Smooth muscle cell (in vitro differentiated cells): ENCODE results near the gene LIN28A. TPM values are rescaled to one million over a fixed set of nuclear protein-coding genes. Genes with fewer than 3 reads are reported as not detected.

Experiments used
- DNase-seq: peaks from one replicate; lab custom pipeline; 2025; ENCODE audit not compliant: unreplicated experiment; lab: John Stamatoyannopoulos, UW
- H2AFZ ChIP-seq: fragments of 200-600 bp; sonication (generic); 2 replicates; pipeline ENCODE4 v1.6.0; 2016; ENCODE audit warnings: antibody characterized with exemption, low read depth, mild to moderate bottlenecking
- H3F3A ChIP-seq: fragments of 200-600 bp; sonication (generic); 2 replicates; pipeline ENCODE4 v1.6.0; 2017; ENCODE audit warnings: antibody characterized with exemption, low read depth
- H3K27ac ChIP-seq: fragments of 200-600 bp; sonication (generic); 2 replicates; pipeline ENCODE4 v1.5.1; 2016; ENCODE audit warnings: low read depth, mild to moderate bottlenecking
- H3K27me3 ChIP-seq: fragments of 200-600 bp; sonication (generic); 2 replicates; pipeline ENCODE4 v1.6.1; 2016; ENCODE audit warnings: low read depth, mild to moderate bottlenecking
- H3K36me3 ChIP-seq: fragments of 200-600 bp; sonication (generic); 2 replicates; pipeline ENCODE4 v1.5.1; 2016; ENCODE audit warnings: low read depth
- H3K4me1 ChIP-seq: fragments of 200-600 bp; sonication (generic); 2 replicates; pipeline ENCODE4 v1.5.1; 2016; ENCODE audit warnings: low read depth
- H3K4me2 ChIP-seq: fragments of 200-600 bp; sonication (generic); 2 replicates; pipeline ENCODE4 v1.6.0; 2016; ENCODE audit warnings: mild to moderate bottlenecking
- H3K4me3 ChIP-seq: fragments of 200-600 bp; sonication (generic); 2 replicates; pipeline ENCODE4 v1.5.1; 2016; ENCODE audit warnings: mild to moderate bottlenecking
- H3K79me2 ChIP-seq: fragments of 200-600 bp; sonication (generic); 2 replicates; pipeline ENCODE4 v1.6.0; 2016; ENCODE audit warnings: low read depth, mild to moderate bottlenecking
- H3K9ac ChIP-seq: fragments of 200-600 bp; sonication (generic); 2 replicates; pipeline ENCODE4 v1.6.0; 2016; ENCODE audit warnings: low read depth
- H3K9me3 ChIP-seq: fragments of 200-600 bp; sonication (generic); replicated peaks from 2 replicates; pipeline ENCODE4 v1.5.1; 2016; ENCODE audit warnings: low read depth
- H4K20me1 ChIP-seq: fragments of 200-600 bp; sonication (generic); 2 replicates; pipeline ENCODE4 v1.6.0; 2016; ENCODE audit warnings: low read depth
- CTCF ChIP-seq: fragments of 200-600 bp; sonication (generic); IDR thresholded peaks from 2 replicates; pipeline ENCODE4 v1.5.1; 2017; ENCODE audit warnings: borderline replicate concordance, mild to moderate bottlenecking, antibody characterized with exemption; ENCODE audit not compliant: insufficient read depth, poor library complexity, severe bottlenecking
- WGBS: methylation state at CpG from one replicate; pipeline ENCODE4 v1.1.7; 2016; ENCODE audit warnings: low lambda C conversion rate; 5-methylcytosine and 5-hydroxymethylcytosine counted together
- polyA plus RNA-seq: library from polyadenylated mRNA; unstranded; fragments of >200 nt; fragmentation: Nextera tagmentation; extraction: Ambion mirVana; gene quantifications from 2 replicates; pipeline ENCODE4 v1.2.1, GENCODE V29; 2016
- total RNA-seq: library from RNA; depleted of rRNA; stranded (reverse); fragments of >200 nt; gene quantifications from 2 replicates; pipeline ENCODE4 v1.2.3, GENCODE V29; 2014

LIN28A gene
- total and polyA plus RNA-seq, 2 experiments from 2014 or later: 0.08 TPM; not detected in 1

DNA sequence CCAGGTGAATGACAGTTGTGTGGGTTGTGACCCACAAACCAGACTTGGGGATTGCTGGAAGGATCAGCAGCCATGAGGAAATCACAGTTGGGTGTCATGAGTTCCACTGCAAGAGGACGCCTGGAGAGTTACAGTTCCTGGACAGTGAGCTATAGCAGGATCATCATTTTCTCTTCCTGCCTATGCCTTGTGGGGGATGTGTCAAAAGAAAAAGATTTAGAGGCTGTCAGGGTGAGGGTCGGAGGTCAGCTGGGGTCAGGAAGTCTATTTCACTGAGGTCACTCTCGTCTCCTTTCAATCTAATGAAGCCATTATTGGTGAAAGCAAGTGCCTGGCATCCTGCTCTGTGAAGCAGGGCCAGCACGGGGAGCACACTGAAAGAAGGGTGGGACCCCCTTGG is 7.0 kb upstream of the LIN28A start:
- 75% methylated on average over 4 of the region's 4 CpGs for WGBS
- no peaks in the 10 kb centered on the region for H3K79me2 ChIP-seq
- H3K27ac ChIP-seq: no peak overlapping the region
- TF ChIP-seq CTCF: no peak
- H3K4me3 ChIP-seq: no peak overlapping the region
- no peaks in the 10 kb centered on the region for H3K4me1 ChIP-seq
- no peak overlapping the region for H2AFZ ChIP-seq
- H4K20me1 ChIP-seq: no peaks in the 10 kb centered on the region
- no peaks in the 10 kb centered on the region for H3K9me3 ChIP-seq
- peaks cover under 1% of the 10 kb centered on the region for H3F3A ChIP-seq
- H3K4me2 ChIP-seq: no peak overlapping the region
- no peaks in the 10 kb centered on the region for H3K36me3 ChIP-seq
- no peak for DNase-seq
- no peaks in the 10 kb centered on the region for H3K27me3 ChIP-seq
- H3K9ac ChIP-seq: no peak overlapping the region

- Histone ChIP-seq H3K27ac (no peak overlapping the region), H2AFZ (no peak overlapping the region), H3K9me3 (no peaks in the 10 kb centered on the region), H3K9ac (no peak overlapping the region), H3K4me1 (no peaks in the 10 kb centered on the region), H3K27me3 (peaks cover 3% of the 10 kb centered on the region), H4K20me1 (no peaks in the 10 kb centered on the region), H3F3A (peaks cover 5% of the 10 kb centered on the region), H3K36me3 (no peaks in the 10 kb centered on the region), H3K79me2 (no peaks in the 10 kb centered on the region), H3K4me2 (no peak overlapping the region), H3K4me3 (no peak overlapping the region)
- DNase-seq: no peak
- TF ChIP-seq CTCF: no peak
- WGBS: 93% methylated on average over 2 of the region's 2 CpGs
Measured at GRCh38 chr1:26404641-26405040, 6.0 kb upstream of the LIN28A start.

DNA sequence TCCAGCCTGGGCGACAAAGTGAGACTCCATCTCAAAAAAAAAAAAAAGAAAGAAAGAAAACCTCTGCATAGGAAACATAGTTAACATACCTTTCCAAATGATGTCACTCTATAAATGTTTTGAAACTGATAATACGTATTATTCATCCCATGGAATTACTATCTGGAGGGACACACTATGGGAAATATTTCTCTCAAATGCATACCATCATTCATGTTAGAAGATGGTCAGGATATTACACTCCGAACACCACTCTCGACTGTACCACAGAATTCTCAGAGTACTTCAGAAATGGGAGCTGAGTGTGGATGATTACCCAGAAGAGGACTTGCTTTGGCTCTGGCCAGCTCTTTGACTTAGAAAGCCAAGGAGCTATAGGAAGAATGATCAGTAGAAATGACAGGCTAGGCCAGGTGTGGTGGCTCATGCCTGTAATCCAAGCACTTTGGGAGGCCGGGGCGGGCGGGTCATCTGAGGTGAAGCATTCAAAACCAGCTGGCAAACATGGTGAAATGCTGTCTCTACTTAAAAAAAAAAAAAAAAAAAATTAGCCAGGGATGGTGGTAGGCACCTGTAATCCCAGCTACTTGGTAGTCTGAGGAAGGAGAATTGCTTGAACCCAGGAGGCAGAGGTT is 5.2 kb upstream of the LIN28A start:
- no peak overlapping the region for H3K27ac ChIP-seq

More for the DNA sequence above, 5.2 kb upstream of the LIN28A start:
- Histone ChIP-seq H3F3A (peaks cover 5% of the 10 kb centered on the region), H2AFZ (no peak overlapping the region), H3K9me3 (no peaks in the 10 kb centered on the region), H3K9ac (no peak overlapping the region), H3K36me3 (no peaks in the 10 kb centered on the region), H3K27me3 (peaks cover 11% of the 10 kb centered on the region), H3K79me2 (no peaks in the 10 kb centered on the region), H3K4me1 (no peaks in the 10 kb centered on the region), H3K4me2 (no peak overlapping the region), H3K4me3 (no peak overlapping the region), H4K20me1 (no peaks in the 10 kb centered on the region)
- no peak for DNase-seq
- 76% methylated on average over 6 of the region's 7 CpGs for WGBS
- no peak for TF ChIP-seq CTCF
